Renal pelvis (tissue), 12 donors: Measurements from ENCODE around the gene CCDC17. TPM values are rescaled to one million over a fixed set of nuclear protein-coding genes. Genes with fewer than 3 reads are reported as not detected.

Experiments used
- DNase-seq: peaks from one replicate; pipeline ENCODE4 v3.0.0-alpha.2; 2013
- long read RNA-seq, 16 experiments: transcript quantifications; one replicate each; lab custom pipeline, GENCODE V29; 2026
- polyA plus RNA-seq, 3 donors: library from polyadenylated mRNA; unstranded; fragments of 120-200 nt; gene quantifications; one replicate each; pipeline ENCODE4 v1.2.1, GENCODE V29; 2013; ENCODE audit not compliant: insufficient read length in 3 of 3

Gene CCDC17
- polyA plus RNA-seq, result 1 to 10 TPM; 1.9 to 2.2 (median 2.1) TPM
- long read RNA-seq, donor 1, result 0 reads
- long read RNA-seq, donor 2, result 0 reads
- long read RNA-seq, donor 3, result 0 reads
- long read RNA-seq, donor 4, result 0 reads
- long read RNA-seq, donor 5, result 0 reads
- long read RNA-seq, donor 6, result 0 reads
- long read RNA-seq, donor 7, result 0 reads
- long read RNA-seq, donor 8, result 0 reads
- long read RNA-seq, donor 9, result 0 reads
- long read RNA-seq, donor 10, result 0 reads
- long read RNA-seq, donor 11, result 0 reads
- long read RNA-seq, donor 12, result 0 reads
- long read RNA-seq, donor 13, result 0 reads
- long read RNA-seq, donor 14, result 0 reads
- long read RNA-seq, donor 15, result 0 reads
- long read RNA-seq, donor 16, result 0 reads

GRCh38 chr1:45623972-45624371 is at the start of gene CCDC17:
TSS of gene CCDC17 (minus strand) at chr1:45624054. CDS start at chr1:45623909, 145 bp downstream.
- DNase-seq, result no peak

GRCh38 chr1:45669859-45670655 is 46.2 kb upstream of the CCDC17 start:
- DNase-seq, result no peak

GRCh38 chr1:45669379-45669778 is 45.5 kb upstream of the CCDC17 start:
- DNase-seq, result no peak

- no peak for DNase-seq
These were observed 44.7 kb upstream of the CCDC17 start for GRCh38 chr1:45668526-45668925.

- no peak for DNase-seq
These were observed 43.7 kb upstream of the CCDC17 start for GRCh38 chr1:45667321-45668111.

GRCh38 chr1:45666836-45667235 is 43.0 kb upstream of the CCDC17 start:
- DNase-seq, result no peak

- DNase-seq, result no peak
These were observed 36.5 kb upstream of the CCDC17 start for GRCh38 chr1:45660336-45660735.

GRCh38 chr1:45659222-45659621 is 35.4 kb upstream of the CCDC17 start:
- DNase-seq, result no peak

GRCh38 chr1:45658171-45658570 is 34.3 kb upstream of the CCDC17 start:
- no peak for DNase-seq

- DNase-seq, result no peak
These were observed 32.8 kb upstream of the CCDC17 start for GRCh38 chr1:45656573-45657226.

- no peak for DNase-seq
These were observed 30.9 kb upstream of the CCDC17 start for GRCh38 chr1:45654540-45655280.

- no peak for DNase-seq
These were observed 23.6 kb upstream of the CCDC17 start for GRCh38 chr1:45647248-45648021.

GRCh38 chr1:45644661-45645060 is 20.8 kb upstream of the CCDC17 start:
- no peak for DNase-seq

GRCh38 chr1:45643978-45644377 is 20.1 kb upstream of the CCDC17 start:
- DNase-seq, result no peak

GRCh38 chr1:45643321-45643720 is 19.5 kb upstream of the CCDC17 start:
- DNase-seq, result no peak

- DNase-seq, result no peak
These were observed 16.4 kb upstream of the CCDC17 start for GRCh38 chr1:45640293-45640692.

GRCh38 chr1:45635211-45635610 is 11.4 kb upstream of the CCDC17 start:
- DNase-seq, result no peak

- no peak for DNase-seq
These were observed 6.6 kb upstream of the CCDC17 start for GRCh38 chr1:45630429-45630828.

GRCh38 chr1:45629035-45629434 is 5.2 kb upstream of the CCDC17 start:
- DNase-seq, result no peak
